ENCODE data around the gene AHSA1. TPM values are rescaled to one million over a fixed set of nuclear protein-coding genes. Genes with fewer than 3 reads are reported as not detected.

The AHSA1 gene
- total RNA-seq, 1 experiment from 2014 or later, result 120 TPM

DNA sequence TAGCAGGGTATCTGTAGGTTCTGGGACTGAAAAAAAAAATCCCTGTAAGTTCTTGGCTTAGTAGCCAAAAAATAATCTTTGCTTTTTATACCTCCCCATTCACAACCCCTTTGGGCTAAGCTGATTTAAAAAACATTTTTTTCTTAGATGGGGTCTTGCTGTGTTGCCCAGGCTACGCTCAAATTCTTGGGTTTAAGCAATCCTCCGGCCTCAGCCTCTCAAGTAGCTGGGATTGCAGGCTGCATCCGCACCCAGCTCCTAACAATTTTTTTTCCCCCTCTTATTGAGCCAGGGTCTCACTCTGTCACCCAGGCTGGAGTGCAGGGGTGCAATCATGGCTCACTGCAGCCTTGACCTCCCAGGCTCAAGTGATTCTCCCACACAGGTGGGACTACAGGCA lies 49.9 kb downstream of the AHSA1 start:
- no peak for DNase-seq (ENCODE audit: extremely low read depth, low read depth)

DNA sequence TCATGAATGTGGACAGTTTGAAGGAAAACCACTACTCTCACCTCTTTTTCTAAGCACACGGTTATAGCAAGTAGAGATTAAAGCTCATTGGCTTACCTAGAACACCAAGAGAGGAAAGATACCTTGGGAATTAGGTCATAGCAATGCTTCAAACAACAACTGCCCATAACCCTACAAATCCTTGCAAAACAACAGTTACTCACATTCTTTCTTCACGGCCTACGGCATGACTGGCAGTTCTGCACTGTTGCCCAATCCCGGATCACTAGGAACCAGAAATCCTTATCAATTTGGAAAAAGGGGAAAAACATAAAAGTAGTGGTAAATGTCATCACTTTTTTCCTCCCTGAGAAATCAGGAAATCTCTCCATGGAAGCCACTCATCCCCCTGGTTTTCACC lies 50.4 kb downstream of the AHSA1 start:
- no peak for DNase-seq (ENCODE audit: extremely low read depth, low read depth)

DNA sequence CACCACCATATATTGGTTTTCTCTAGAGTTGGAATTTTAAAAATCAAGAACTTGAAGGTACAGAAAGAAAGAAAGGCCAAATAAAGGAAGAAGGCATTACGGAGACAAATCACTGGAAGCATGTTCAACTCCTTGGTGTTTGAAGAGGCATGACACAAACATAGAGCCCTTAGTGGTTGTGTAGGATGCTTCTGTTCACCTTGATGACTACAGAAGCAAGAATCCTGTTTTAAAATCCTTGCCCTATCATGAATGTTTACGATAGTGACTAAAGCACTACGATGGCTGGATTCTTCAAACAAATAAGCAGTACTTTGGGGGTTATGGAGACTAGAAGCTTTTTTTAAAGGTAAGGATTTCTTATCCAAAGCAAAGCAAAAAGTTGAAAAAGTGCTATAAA lies 51.0 kb downstream of the AHSA1 start:
- no peak for DNase-seq (ENCODE audit: extremely low read depth, low read depth)

DNA sequence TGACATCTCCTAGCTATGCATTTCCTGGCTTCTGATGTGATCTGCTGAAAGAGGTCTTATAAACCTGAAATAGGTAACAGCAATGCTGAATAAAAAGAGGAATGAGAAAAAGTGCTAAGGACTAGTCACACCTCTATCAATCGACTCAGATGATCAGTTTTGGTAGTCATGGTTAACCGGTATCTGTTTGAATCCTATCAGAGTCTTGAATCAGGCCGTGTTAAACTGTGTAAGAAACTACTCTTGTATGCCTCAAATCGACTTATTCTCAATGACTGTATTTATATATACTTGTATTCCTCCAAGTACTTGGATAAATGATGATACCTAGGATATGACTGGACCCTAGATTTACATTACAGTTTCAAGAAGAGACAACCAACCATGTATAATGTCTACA lies 51.5 kb downstream of the AHSA1 start:
- no peak for DNase-seq (ENCODE audit: extremely low read depth, low read depth)

DNA sequence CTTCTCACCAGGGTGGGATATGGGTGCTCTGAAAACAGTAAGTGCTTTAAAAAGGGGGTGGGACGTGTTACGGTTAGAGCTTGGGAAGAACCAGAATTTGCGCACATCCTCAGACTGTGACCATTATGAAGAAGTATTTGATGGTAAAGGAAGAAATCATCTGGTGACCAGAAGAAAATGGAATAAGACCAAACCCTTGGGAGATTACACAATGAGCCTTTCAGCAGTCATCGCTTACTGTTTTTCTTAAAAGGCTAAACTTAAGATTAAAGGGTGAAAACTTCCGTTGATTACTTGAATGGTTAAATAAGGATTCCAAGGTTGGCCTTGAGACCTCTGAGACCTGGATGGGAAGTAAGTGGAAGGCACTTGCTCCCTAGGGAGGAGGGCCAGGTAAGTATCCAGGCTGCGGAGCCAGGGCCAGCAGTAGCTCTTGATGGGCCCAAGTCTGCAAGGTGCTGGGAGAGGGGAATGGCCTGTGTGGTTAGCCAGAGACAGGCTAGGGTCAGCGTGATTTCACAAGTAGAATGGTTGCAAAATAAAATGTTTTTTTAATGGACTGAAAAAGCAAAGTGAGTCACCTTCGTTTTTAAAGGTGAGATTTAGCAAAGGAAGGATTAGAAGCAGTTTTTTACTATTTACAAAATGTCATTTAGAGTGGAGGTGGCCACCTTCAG lies 53.7 kb downstream of the AHSA1 start:
- no peak for DNase-seq (ENCODE audit: extremely low read depth, low read depth)

DNA sequence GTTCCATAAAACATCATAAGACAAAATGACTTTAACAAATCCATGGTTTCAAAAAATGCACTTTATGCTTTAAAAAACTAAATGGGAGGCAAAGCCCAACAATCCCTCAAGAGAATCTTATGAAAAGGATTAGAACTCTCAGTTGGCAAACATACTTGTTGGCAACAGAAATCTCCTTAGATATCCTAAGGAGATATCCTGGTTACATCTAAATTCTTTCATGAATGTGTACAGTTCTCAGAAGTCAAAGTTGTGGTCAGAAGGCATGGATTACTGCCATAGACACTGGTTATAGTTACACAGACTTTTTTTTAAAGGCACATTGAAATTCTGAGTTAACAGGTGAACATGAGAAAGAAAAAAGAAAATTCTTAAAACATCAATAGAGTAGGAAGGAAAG lies 58.2 kb downstream of the AHSA1 start:
- no peak for DNase-seq (ENCODE audit: extremely low read depth, low read depth)

Small RNAs within 50 kb of the gene (small RNA-seq; reads per million reads assigned to genes)
- 0 to 0.06 reads per million in 2 experiments for gene RF00404

Other genes starting within 250 kb of the AHSA1 start
- not detected in 2 replicates for gene NGB, start 186.9 kb upstream of the AHSA1 start, total RNA-seq (2014; rRNA removed; shearing (Covaris generic))
- gene POMT2, start 137.2 kb upstream of the AHSA1 start, total RNA-seq (2014; rRNA removed; shearing (Covaris generic)), result 17.5 and 19.8 TPM in 2 replicates
- gene GSTZ1, start 137.1 kb upstream of the AHSA1 start, total RNA-seq (2014; rRNA removed; shearing (Covaris generic)), result 22.6 and 26.8 TPM in 2 replicates
- gene TMED8, start 81.0 kb upstream of the AHSA1 start, total RNA-seq (2014; rRNA removed; shearing (Covaris generic)), result 27.8 TPM in 2 replicates
- 0.75 and 2.0 TPM in 2 replicates for gene SAMD15, start 80.7 kb upstream of the AHSA1 start, total RNA-seq (2014; rRNA removed; shearing (Covaris generic))
- gene NOXRED1, start 34.6 kb upstream of the AHSA1 start, total RNA-seq (2014; rRNA removed; shearing (Covaris generic)), result 0.20 and 0.32 TPM in 2 replicates
- gene VIPAS39, start 492 bp upstream of the AHSA1 start, total RNA-seq (2014; rRNA removed; shearing (Covaris generic)), result 17.9 and 21.1 TPM in 2 replicates
- 0.17 and 0.29 TPM in 2 replicates for gene ISM2, start 40.7 kb downstream of the AHSA1 start, total RNA-seq (2014; rRNA removed; shearing (Covaris generic))
- gene SPTLC2, start 158.5 kb downstream of the AHSA1 start, total RNA-seq (2014; rRNA removed; shearing (Covaris generic)), result 9.6 and 11.6 TPM in 2 replicates
- gene ALKBH1, start 249.9 kb downstream of the AHSA1 start, total RNA-seq (2014; rRNA removed; shearing (Covaris generic)), result 20.4 and 20.8 TPM in 2 replicates